ELR (cell line): ENCODE results near the gene MORF4L1.
"Not testable (repeated sequence)": the region's sequence is repeated elsewhere in the genome, so short reads cannot be mapped to it uniquely, and the experiment has no call there.

Experiments
- DNase-seq: peaks from one replicate; pipeline ENCODE4 v3.0.0-alpha.2; 2015; ENCODE audit warnings: low read depth

MORF4L1 gene, protein sequence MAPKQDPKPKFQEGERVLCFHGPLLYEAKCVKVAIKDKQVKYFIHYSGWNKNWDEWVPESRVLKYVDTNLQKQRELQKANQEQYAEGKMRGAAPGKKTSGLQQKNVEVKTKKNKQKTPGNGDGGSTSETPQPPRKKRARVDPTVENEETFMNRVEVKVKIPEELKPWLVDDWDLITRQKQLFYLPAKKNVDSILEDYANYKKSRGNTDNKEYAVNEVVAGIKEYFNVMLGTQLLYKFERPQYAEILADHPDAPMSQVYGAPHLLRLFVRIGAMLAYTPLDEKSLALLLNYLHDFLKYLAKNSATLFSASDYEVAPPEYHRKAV

GRCh38 chr15:78872155-78872971 lies at the start of gene MORF4L1:
Gene MORF4L1, plus strand, starts transcription at chr15:78872890. Its CDS starts 128 bp downstream, at chr15:78873018.
- peak; percentile 92 for DNase-seq

DNA sequence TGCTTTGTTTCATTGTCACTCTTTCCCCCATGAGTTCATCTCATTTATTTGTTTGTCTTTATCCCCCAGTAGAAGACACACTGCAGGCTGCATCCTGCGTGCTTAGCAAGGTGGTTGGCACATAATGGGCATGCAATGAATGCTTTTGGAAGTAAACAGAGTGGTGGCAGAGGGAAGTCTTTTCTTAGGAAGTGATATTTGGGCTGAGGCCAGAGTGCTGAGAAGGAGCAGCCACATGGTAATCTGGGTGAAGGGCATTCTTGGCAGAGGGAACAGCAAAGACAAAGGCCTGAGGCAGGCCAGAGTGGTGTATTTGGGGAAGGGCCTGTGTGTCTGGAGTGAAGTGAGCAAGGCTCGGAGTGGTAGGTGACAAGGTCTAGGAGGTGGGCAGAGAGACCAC lies 43.8 kb upstream of the MORF4L1 start:
- DNase-seq, result no peak

DNA sequence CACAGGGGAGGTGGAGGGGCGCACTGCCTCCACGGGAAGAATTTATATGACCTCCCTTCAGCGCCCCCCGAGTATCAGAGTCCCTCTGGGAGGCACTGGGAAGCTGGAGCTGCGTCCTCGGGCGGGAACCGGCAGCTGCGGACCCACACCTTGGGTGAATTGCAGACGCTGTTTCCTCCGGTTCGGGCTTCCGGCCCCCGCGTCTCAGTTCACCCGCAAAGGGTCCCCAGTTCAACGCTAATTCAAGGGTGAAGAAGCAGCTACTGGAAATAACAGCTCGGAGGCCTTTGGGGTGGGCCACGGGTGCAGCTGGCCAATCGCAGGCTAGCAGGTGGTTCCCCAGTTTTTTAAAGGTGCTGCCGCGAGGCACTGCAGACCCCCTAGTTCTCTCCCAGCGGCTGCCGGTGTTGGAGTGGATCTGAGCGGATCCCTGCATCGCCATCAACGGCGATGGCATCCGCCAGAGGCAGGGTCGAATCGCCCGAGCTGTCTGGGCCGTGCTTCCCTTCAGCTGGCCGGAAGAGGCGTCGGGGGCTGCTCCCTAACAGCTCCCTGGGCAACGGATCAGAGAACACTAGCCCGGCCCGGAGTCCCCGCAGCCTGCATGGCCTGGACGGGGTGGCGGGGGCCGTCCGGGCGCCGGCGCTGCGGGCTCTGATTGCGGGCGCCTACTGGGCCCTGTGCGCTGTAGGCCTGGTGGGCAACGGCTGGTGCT lies 42.0 kb upstream of the MORF4L1 start:
- DNase-seq, result no peak

DNA sequence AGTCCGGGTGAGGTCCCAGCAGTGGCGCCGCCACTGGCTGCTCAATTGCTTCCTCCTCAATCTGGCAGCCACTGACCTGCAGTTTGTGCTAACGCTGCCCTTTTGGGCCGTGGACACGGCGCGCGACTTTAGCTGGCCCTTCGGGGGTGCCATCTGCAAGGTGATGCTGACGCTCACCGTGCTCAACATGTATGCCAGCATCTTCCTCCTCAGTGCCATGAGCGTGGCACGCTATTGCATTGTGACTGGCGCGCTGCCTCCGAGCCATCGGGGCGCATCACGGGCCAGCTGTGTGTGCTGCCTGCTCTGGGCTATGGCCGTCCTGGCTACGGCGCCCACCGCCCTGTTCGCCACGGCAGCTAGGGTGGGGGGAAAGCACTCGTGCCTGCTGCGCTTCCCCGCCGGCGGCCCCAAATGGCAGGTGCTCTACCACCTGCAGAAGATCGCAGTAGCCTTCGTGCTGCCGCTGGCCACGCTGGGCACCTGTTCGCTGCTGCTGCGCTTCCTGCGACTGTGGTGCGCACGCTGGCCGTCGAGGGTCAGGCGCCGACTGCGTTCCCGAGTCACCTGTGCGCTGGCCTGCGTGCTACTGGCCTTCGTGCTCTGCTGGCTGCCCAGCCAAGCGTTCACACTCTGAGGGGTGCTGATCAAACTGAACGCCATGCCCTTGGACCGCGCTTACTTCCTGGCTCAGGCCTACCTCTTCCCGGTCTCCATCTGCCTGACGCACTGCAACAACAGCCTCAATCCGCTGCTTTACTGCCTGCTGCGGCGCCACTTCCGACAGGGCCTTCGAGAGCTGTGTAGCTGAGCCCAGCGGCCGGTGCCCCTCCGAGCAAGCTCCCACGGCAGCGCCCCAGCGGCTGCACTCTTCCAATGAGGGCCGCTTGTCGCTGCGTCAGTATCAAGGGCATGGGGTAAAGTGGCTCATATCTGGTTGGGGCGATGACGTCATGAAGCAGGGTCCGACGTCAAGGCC lies 41.2 kb upstream of the MORF4L1 start:
- DNase-seq, result no peak

GRCh38 chr15:78836333-78836732 lies 36.4 kb upstream of the MORF4L1 start:
- DNase-seq, result no peak

- no peak for DNase-seq
Measured at GRCh38 chr15:78837131-78837530, 35.6 kb upstream of the MORF4L1 start.

GRCh38 chr15:78837543-78837942 lies 35.1 kb upstream of the MORF4L1 start:
- no peak for DNase-seq

DNA sequence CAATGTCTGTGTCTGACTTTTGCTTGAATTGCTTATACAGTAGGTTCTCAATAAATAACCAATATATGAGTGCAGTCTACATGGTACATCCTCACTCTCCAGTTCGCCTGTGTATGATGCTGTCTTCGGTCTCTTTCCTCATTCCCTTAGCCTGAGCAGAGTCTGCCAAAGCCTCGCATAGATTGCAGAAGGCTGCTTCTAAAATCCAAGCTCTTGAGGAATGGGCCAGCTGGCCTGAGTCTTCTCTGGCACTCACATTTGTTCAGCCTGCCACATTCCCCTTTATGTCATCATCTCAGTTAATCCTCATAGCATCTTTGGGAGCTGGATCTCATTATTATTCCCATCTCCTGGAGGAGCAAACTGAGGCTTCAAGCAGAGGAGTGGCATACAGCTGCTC lies 34.2 kb upstream of the MORF4L1 start:
- DNase-seq, result no peak

DNA sequence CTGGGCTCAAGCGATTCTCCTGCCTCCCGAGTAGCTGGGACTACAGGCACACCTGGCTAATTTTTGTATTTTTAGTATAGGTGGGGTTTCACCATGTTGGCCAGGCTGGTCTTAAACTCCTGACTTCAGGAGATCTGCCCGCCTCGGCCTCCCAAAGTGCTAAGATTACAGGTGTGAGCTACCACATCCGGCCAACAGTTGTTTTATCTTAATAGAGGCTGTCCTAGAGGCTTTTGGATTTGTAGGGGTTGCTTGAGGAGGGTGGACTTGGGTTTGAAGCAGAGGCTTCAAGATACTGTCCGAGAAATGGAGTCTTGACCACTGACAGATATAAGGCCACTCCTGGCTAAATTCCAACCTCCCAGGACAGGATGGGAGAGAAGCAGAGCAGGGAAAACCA lies 33.5 kb upstream of the MORF4L1 start:
- not testable (repeated sequence) for DNase-seq

DNA sequence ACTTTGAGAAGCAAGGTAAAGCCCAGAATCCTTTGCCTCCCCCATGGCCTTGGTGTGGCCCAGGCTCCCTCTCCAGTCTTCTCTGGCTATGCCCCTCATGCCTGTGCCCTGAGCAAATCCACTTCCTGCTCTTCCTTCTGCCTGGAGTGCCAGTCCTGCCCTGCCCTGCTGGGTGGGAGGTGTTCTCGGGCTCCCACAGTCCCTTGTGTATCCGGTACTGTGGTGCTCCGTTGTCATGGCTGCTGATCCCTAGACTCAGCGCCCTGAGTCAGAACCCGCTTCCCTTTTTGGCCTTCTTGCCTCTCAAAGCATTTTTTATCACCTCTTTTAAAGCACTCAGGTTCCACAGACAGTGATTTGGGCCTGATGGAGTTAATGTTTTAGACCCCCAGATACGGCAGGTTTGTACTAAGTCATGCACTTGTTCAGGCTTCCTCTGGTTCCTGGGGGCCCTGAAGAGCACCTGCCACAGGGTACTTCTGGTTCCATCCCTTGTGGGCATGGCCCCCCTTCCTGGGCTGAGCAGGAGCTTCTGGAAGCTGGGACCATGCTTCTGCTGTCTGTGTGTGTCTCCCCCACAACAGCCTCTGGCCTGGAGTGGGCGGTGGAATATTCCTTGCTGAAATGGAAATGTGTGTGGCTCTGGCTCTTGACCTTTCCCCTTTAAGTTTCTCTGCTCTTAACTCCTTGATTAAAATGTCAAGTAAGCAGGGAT lies 31.9 kb upstream of the MORF4L1 start:
- DNase-seq, result no peak

DNA sequence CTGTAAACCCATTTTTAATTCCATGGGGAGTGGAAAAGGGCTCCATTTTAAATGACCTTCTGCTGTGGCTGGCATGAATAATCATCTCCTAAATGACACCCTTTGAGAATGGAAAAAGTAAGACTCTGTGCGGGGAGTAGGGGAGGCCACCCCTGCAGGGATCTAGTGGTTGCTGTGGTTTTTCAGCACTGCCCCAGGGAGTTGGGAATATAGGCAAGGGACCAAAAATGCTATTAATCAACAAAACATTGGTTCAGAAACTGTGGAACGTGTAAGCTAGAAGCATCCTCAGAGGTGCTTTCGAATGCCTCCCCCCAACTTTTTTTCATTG lies 31.3 kb upstream of the MORF4L1 start:
- DNase-seq, result no peak

- no peak for DNase-seq
Measured at GRCh38 chr15:78841891-78842290, 30.8 kb upstream of the MORF4L1 start.

GRCh38 chr15:78842519-78842918 lies 30.2 kb upstream of the MORF4L1 start:
- no peak for DNase-seq

- not testable (repeated sequence) for DNase-seq
Measured at GRCh38 chr15:78846906-78847305, 25.8 kb upstream of the MORF4L1 start.

- DNase-seq, result not testable (repeated sequence)
Measured at GRCh38 chr15:78847387-78847906, 25.2 kb upstream of the MORF4L1 start.

DNA sequence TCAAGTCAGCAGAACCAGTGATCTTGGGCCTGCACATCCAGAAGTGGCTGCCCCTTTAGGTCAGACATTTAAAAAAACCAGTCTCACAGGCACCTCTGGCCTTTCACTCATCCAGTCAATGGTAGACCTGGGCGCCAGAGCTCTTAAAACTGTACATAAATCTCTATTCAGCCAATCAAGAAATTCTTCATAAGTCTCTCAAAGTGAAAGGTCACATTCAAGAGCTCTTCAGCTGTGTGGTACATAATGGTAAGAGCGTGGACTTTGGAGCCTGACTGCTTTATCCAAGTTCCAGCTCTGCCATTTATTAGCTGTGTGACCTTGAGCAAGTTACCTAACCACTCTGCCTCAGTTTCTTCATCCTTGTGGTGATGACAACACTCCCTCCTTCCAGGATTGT lies 22.3 kb upstream of the MORF4L1 start:
- no peak for DNase-seq

DNA sequence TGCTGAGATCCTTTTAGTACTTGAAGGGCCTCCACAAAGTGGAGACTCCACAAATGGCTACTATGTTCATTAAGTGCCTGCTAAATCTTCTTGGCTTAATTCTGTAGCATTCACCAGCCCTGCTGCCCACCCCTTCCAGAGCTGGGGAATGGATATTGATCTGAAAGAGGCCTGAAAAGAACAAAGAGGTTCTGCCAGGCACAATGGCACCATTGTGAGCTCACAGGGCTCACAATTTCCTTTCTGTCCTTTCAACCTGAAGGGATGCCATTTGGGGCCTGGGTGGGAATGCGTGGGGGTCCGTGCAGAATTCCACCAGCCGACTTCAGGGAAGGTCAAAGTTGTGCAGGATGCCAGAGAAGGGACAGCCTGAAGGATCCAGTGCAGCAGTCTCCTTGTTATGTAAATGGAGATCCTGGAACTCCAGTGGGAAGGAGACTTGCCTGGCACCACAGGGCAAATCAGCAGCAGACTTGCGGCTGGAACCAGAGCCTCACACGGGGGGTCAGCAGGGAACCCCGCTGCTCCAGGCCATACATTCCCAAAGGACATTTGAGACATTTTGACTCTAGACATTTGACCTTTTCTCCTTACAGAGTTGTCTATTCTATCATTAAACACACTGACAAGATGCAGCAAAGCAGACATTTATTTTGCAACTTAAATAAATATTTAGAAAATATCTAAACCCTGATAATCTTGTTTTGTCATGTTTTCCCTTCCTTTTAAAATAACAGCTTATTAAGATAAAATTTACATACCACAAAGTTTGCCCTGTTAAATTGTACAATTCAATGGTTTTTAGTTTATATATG lies 21.5 kb upstream of the MORF4L1 start:
- no peak for DNase-seq

DNA sequence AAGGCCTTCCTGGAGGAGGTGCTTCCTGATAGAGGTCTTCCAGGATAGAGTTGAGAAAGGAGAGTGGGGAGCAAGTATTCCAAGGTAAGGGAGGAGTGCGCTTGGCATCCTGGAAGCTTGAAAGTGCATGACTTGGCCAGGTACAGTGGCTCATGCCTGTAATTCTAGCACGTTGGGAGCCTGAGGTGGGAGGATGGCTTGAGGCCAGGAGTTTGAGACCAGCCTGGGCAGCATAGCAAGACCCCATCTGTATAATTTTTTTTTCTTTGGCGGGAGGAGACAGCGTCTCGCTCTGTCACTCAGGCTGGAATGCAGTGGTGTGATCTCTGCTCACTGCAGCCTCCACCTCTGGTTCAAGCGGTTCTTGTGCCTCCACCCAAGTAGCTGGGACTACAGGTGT lies 19.2 kb upstream of the MORF4L1 start:
- no peak for DNase-seq

GRCh38 chr15:78854833-78855372 lies 17.8 kb upstream of the MORF4L1 start:
- DNase-seq, result no peak

- DNase-seq, result peak; percentile 17
Measured at GRCh38 chr15:78855746-78856145, 16.9 kb upstream of the MORF4L1 start.
